Left renal pelvis (tissue), 4 donors: ENCODE measurements around the gene LAMC3. TPM values are rescaled to one million over a fixed set of nuclear protein-coding genes. Genes with fewer than 3 reads are reported as not detected.

Experiments
- DNase-seq, 4 donors: peaks; one replicate each; pipeline ENCODE4 v3.0.0-alpha.2; 2013; ENCODE audit warnings: low read depth in 4 of 4, low spot score in 3 of 4
- polyA plus RNA-seq, 4 donors: library from polyadenylated mRNA; unstranded; fragments of 120-200 nt; gene quantifications; one replicate each; pipeline ENCODE4 v1.2.1, GENCODE V29; 2013; ENCODE audit not compliant: insufficient read length in 4 of 4

Gene LAMC3
- polyA plus RNA-seq, 4 donors, result 1.8 to 33.9 (median 23.3) TPM

- DNase-seq, result no peak
Measured at GRCh38 chr9:131038256-131039128, 29.5 kb downstream of the LAMC3 start.

GRCh38 chr9:131039129-131039954 is 30.4 kb downstream of the LAMC3 start:
- DNase-seq, result no peak

DNA sequence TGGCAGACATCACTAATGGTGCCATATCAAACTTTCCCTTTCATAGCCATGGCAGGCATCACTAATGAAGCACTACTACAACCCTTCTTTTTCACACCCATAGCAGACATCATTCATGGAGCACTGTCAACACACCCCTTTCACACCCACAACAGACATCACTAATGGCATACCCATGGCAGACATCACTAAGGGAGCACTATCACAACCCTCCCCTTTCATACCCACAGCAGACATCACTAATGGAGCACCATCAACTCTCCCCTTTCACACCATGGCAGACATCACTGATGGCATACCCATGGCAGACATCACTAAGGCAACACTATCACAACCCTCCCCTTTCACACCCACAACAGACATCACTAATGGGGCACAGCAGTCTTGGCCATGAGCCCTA is 33.7 kb downstream of the LAMC3 start:
- DNase-seq, result no peak

DNA sequence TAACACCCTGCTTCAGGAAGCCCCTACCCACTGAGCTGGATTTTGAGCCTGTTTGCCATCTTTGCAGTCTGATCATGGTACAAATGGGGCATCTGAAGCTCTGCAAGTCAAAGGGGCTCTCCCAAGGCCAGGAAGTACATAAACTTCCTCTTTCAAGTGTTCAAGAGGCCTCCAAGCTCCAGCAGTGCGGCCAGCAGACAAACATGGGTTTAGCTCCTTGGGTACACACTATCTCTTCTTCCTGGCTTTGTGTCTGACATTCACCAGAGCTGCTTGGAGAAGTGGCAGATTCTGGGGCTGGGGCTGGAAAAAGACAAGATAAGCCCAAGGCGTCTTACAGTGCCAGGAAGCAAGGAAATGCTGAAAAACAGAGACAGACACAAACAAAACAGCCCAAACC is 34.1 kb downstream of the LAMC3 start:
- no peak for DNase-seq

GRCh38 chr9:131043646-131044045 is 34.7 kb downstream of the LAMC3 start:
- no peak for DNase-seq

- DNase-seq, result no peak
Measured at GRCh38 chr9:131045300-131046092, 36.5 kb downstream of the LAMC3 start.

DNA sequence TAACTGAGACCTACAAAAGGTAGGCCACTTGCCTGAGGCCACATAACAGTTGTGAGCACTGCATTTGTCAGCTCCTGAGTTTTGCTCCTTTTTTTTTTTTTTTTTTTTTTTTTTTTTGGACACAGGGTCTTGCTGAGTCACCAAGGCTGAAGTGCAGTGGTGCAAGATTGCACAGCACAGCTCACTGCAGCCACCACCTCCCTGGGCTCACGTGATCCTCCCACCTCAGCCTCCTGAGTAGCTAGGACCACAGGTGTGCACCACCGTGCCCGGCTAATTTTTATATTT is 37.1 kb downstream of the LAMC3 start:
- no peak for DNase-seq

GRCh38 chr9:131046581-131047202 is 37.7 kb downstream of the LAMC3 start:
- peak in 3 of 4 donors; percentile 40 to 44 (median 41) for DNase-seq

- DNase-seq, result no peak
Measured at GRCh38 chr9:131048332-131048731, 39.4 kb downstream of the LAMC3 start.

DNA sequence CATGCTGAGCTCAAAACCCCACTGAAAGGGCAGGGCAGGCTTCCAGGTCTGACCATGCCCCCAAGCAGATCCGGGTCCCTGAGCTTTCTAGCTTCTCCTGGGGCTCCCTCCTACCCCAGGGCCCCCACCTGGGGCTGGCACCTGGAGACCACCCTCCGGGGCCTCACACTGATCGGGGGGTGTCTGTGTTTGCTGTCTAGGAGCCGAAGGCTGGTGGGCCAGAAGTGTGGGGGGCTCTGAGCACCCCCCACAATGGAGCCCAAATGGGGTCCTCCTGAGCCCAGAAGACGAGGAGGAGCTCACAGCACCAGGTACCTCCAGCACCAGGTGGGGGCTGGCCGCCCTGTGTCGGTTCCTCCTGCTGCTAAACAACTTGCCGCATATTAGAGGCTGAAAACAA is 39.8 kb downstream of the LAMC3 start:
- DNase-seq, result no peak

DNA sequence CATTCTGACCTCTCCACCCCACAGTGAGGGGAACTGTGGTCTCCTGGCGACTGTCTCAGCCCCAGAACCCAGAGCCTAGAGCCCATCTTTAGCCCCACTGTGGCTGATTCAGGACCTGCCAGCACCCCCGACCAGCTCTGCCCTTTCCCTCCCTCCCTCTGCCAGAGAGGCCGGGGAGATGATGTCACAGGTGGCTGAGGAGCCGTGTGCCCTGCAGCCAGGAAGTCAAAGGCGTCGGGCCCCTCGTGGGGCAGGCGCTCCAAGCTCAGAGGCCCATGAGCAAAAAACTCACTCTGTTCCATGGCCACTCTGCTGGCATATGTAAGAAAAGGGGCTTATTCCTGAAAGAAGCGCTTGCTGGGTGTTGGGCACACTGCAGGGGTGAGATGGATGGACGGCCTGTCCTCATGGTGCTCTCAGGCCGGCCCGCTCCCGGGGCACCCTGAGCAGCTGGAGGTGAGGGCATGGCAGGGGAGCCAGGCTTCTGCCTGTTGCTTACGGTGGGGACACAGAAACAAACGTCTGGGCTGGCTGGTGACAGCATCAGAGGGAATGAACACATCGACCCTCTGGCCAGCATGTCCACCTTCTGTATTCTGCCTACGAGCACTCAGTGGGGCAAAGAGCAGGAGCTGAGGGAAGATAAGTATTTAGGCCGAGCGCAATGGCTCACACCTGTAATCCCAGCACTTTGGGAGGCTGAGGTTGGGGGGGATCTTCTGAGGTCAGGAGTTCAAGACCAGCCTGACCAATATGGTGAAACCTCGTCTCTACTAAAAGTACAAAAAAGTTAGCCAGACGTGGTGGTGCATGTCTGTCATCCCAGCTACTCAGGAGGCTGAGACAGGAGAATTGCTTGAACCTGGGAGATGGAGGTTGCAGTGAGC is 41.1 kb downstream of the LAMC3 start:
- DNase-seq, result no peak

- no peak for DNase-seq
Measured at GRCh38 chr9:131050831-131051230, 41.9 kb downstream of the LAMC3 start.

- DNase-seq, result no peak
Measured at GRCh38 chr9:131051592-131052517, 42.9 kb downstream of the LAMC3 start.

GRCh38 chr9:131053896-131054295 is 44.9 kb downstream of the LAMC3 start:
- DNase-seq, result no peak

- DNase-seq, result no peak
Measured at GRCh38 chr9:131056781-131057506, 48.0 kb downstream of the LAMC3 start.

GRCh38 chr9:131060900-131061630 is 52.1 kb downstream of the LAMC3 start:
- DNase-seq, result no peak

GRCh38 chr9:131062969-131063368 is 54.0 kb downstream of the LAMC3 start:
- DNase-seq, result no peak
